Raji (cell line): Measurements from ENCODE around the gene NOP10.
A peak's percentile ranks its signal among the peaks of the same experiment; 100 is the strongest.

Source experiments
- POLR2A ChIP-seq: IDR thresholded peaks from 2 replicates; pipeline ENCODE4 v1.6.1; 2011; ENCODE audit warnings: low read depth, low read length, control low read depth; ENCODE audit not compliant: insufficient read depth

The NOP10 gene

GRCh38 chr15:34336991-34337556 lies 5.9 kb downstream of the NOP10 start:
- no peak; the same call in 1 of the 2 replicates for TF ChIP-seq POLR2A

GRCh38 chr15:34336231-34336990 lies 6.5 kb downstream of the NOP10 start:
- no peak for TF ChIP-seq POLR2A

GRCh38 chr15:34335176-34336032 lies 7.5 kb downstream of the NOP10 start:
- no peak for TF ChIP-seq POLR2A

GRCh38 chr15:34334672-34335071 lies 8.3 kb downstream of the NOP10 start:
- TF ChIP-seq POLR2A, result no peak

- TF ChIP-seq POLR2A, result no peak
Measured at GRCh38 chr15:34332553-34333120, 10.3 kb downstream of the NOP10 start.

GRCh38 chr15:34331809-34332208 lies 11.1 kb downstream of the NOP10 start:
- no peak for TF ChIP-seq POLR2A

GRCh38 chr15:34330279-34330678 lies 12.7 kb downstream of the NOP10 start:
- TF ChIP-seq POLR2A, result no peak

- TF ChIP-seq POLR2A, result no peak
Measured at GRCh38 chr15:34329006-34329405, 13.9 kb downstream of the NOP10 start.

- no peak for TF ChIP-seq POLR2A
Measured at GRCh38 chr15:34327906-34328305, 15.0 kb downstream of the NOP10 start.

GRCh38 chr15:34325368-34325767 lies 17.6 kb downstream of the NOP10 start:
- no peak for TF ChIP-seq POLR2A

- no peak for TF ChIP-seq POLR2A
Measured at GRCh38 chr15:34324933-34325332, 18.0 kb downstream of the NOP10 start.

GRCh38 chr15:34323217-34323616 lies 19.7 kb downstream of the NOP10 start:
- TF ChIP-seq POLR2A, result no peak

- TF ChIP-seq POLR2A, result peak; percentile 24; the same call in 1 of the 2 replicates
Measured at GRCh38 chr15:34318277-34319079, 24.5 kb downstream of the NOP10 start.
